GM23338 (cell line): Measurements from ENCODE around the gene ZFR2. TPM values are rescaled to one million over a fixed set of nuclear protein-coding genes. Genes with fewer than 3 reads are reported as not detected.

ENCODE experiments used
- ATAC-seq: fragments of 200-7000 bp; cut with Tn5 transposase; 3 replicates; pipeline ENCODE4 v1.9.1; 2020
- DNase-seq: peaks from one replicate; pipeline ENCODE4 v3.0.0-alpha.2; 2015; ENCODE audit warnings: low spot score
- H2AFZ ChIP-seq: fragments of 200-600 bp; sonication (generic); 2 replicates; pipeline ENCODE4 v1.8.0; 2016; ENCODE audit warnings: antibody characterized with exemption, mild to moderate bottlenecking, moderate library complexity
- H3F3A ChIP-seq: fragments of 200-600 bp; sonication (generic); replicated peaks from 2 replicates; pipeline ENCODE4 v1.8.0; 2017; ENCODE audit warnings: antibody characterized with exemption, mixed run types, low read depth
- H3K27ac ChIP-seq: fragments of 200-600 bp; sonication (generic); 2 replicates; pipeline ENCODE4 v1.6.1; 2016; ENCODE audit warnings: low read depth
- H3K27me3 ChIP-seq: fragments of 200-600 bp; sonication (generic); 2 replicates; pipeline ENCODE4 v1.8.0; 2016; ENCODE audit warnings: mild to moderate bottlenecking, mixed run types, moderate library complexity; ENCODE audit not compliant: insufficient read depth
- H3K36me3 ChIP-seq: fragments of 200-600 bp; sonication (generic); 2 replicates; pipeline ENCODE4 v1.8.0; 2016; ENCODE audit warnings: mild to moderate bottlenecking; ENCODE audit not compliant: insufficient read depth
- H3K4me1 ChIP-seq: fragments of 200-600 bp; sonication (generic); 2 replicates; pipeline ENCODE4 v1.8.0; 2016; ENCODE audit warnings: mild to moderate bottlenecking, moderate library complexity; ENCODE audit not compliant: insufficient read depth
- H3K4me2 ChIP-seq: fragments of 200-600 bp; sonication (generic); 2 replicates; pipeline ENCODE4 v1.7.1; 2017; ENCODE audit warnings: mixed run types
- H3K4me3 ChIP-seq: fragments of 200-600 bp; sonication (generic); 2 replicates; pipeline ENCODE4 v1.6.1; 2016; ENCODE audit warnings: mixed run types
- H3K79me2 ChIP-seq: fragments of 200-600 bp; sonication (generic); replicated peaks from 2 replicates; pipeline ENCODE4 v1.8.0; 2017; ENCODE audit warnings: mild to moderate bottlenecking; ENCODE audit not compliant: insufficient read depth
- H3K9me2 ChIP-seq: fragments of 200-600 bp; sonication (generic); 2 replicates; pipeline ENCODE4 v1.8.0; 2017; ENCODE audit not compliant: insufficient read depth
- H4K20me1 ChIP-seq: fragments of 200-600 bp; sonication (generic); replicated peaks from 2 replicates; pipeline ENCODE4 v1.8.0; 2017; ENCODE audit warnings: mild to moderate bottlenecking; ENCODE audit not compliant: insufficient read depth
- H3K27ac Mint-ChIP-seq: 2 replicates; pipeline ENCODE4 v1.8.0; 2020; ENCODE audit warnings: inconsistent platforms, mild to moderate bottlenecking, moderate library complexity, mixed read lengths
- H3K27me3 Mint-ChIP-seq: 3 replicates; pipeline ENCODE4 v1.8.0; 2022; ENCODE audit warnings: low read depth, mild to moderate bottlenecking, moderate library complexity, mixed read lengths, inconsistent platforms; ENCODE audit not compliant: insufficient read depth, poor library complexity
- H3K36me3 Mint-ChIP-seq: 3 replicates; pipeline ENCODE4 v1.8.0; 2021; ENCODE audit warnings: low read depth, mild to moderate bottlenecking, inconsistent platforms, moderate library complexity, mixed read lengths
- H3K4me1 Mint-ChIP-seq: 3 replicates; pipeline ENCODE4 v1.8.0; 2020; ENCODE audit warnings: mild to moderate bottlenecking, inconsistent platforms, mixed read lengths
- H3K4me3 Mint-ChIP-seq: 3 replicates; pipeline ENCODE4 v1.8.0; 2021; ENCODE audit warnings: moderate library complexity, mild to moderate bottlenecking, inconsistent platforms, mixed read lengths
- H3K9me3 Mint-ChIP-seq: 3 replicates; pipeline ENCODE4 v1.8.0; 2020; ENCODE audit warnings: moderate library complexity, mild to moderate bottlenecking, inconsistent platforms, mixed read lengths
- EZH2 ChIP-seq: fragments of 200-600 bp; sonication (generic); IDR thresholded peaks from one replicate; pipeline ENCODE4 v1.8.0; 2017; ENCODE audit warnings: antibody characterized with exemption, mild to moderate bottlenecking, low read depth; ENCODE audit not compliant: unreplicated experiment
- EZH2phosphoT487 ChIP-seq: fragments of 200-600 bp; sonication (generic); IDR thresholded peaks from one replicate; pipeline ENCODE4 v1.8.1; 2018; ENCODE audit warnings: antibody characterized with exemption; ENCODE audit not compliant: unreplicated experiment
- JUNB ChIP-seq: IDR thresholded peaks from one replicate; pipeline ENCODE4 v1.6.1; 2016; ENCODE audit warnings: antibody characterized with exemption; ENCODE audit not compliant: unreplicated experiment
- NANOG ChIP-seq: IDR thresholded peaks from 2 replicates; pipeline ENCODE4 v1.6.1; 2016; ENCODE audit warnings: antibody characterized with exemption, borderline replicate concordance
- POLR2AphosphoS5 ChIP-seq: IDR thresholded peaks from 2 replicates; pipeline ENCODE4 v1.6.1; 2016; ENCODE audit warnings: antibody characterized with exemption, low read depth
- STAT1 ChIP-seq: IDR thresholded peaks from one replicate; pipeline ENCODE4 v1.6.1; 2016; ENCODE audit warnings: antibody characterized with exemption; ENCODE audit not compliant: unreplicated experiment
- ZNF114 ChIP-seq: fragments of 250-450 bp; sonication (Bioruptor Pico); IDR thresholded peaks from 2 replicates; pipeline ENCODE4 v1.5.0; 2020; ENCODE audit warnings: mild to moderate bottlenecking, moderate library complexity
- ZNF331 ChIP-seq: fragments of 250-450 bp; sonication (Bioruptor Pico); IDR thresholded peaks from 2 replicates; pipeline ENCODE4 v1.5.0; 2020; ENCODE audit warnings: low read depth, mild to moderate bottlenecking, moderate library complexity
- polyA plus RNA-seq: library from polyadenylated mRNA; unstranded; fragments of >200 nt; fragmentation: Nextera tagmentation; extraction: Ambion mirVana; gene quantifications from 2 replicates; pipeline ENCODE4 v1.2.1, GENCODE V29; 2016
- total RNA-seq: library from RNA; depleted of rRNA; stranded (reverse); fragments of >200 nt; shearing (Covaris generic); gene quantifications from 2 replicates; pipeline ENCODE4 v1.2.3, GENCODE V29; 2014
- TF ChIP-seq, protein P1 (sequence below), 2 experiments: fragments of 200-600 bp in 1 of 2; sonication (generic) in 1 of 2; conservative IDR thresholded peaks; 2 replicates each; pipeline versions ENCODE4 v1.5.1 to v1.6.1; 2016 to 2017; ENCODE audit warnings: antibody characterized with exemption in 2 of 2, low read depth in 2 of 2, mild to moderate bottlenecking in 2 of 2, moderate library complexity in 1 of 2
- TF ChIP-seq, protein P2 (sequence below): IDR thresholded peaks from 2 replicates; pipeline ENCODE4 v1.6.1; 2016; ENCODE audit warnings: antibody characterized with exemption
- TF ChIP-seq, protein P3 (sequence below): IDR thresholded peaks from one replicate; pipeline ENCODE4 v1.6.1; 2018; ENCODE audit warnings: antibody characterized with exemption; ENCODE audit not compliant: unreplicated experiment

ZFR2 gene
- total and polyA plus RNA-seq, 2 experiments from 2014 or later = 15.8 to 31.3 TPM

DNA sequence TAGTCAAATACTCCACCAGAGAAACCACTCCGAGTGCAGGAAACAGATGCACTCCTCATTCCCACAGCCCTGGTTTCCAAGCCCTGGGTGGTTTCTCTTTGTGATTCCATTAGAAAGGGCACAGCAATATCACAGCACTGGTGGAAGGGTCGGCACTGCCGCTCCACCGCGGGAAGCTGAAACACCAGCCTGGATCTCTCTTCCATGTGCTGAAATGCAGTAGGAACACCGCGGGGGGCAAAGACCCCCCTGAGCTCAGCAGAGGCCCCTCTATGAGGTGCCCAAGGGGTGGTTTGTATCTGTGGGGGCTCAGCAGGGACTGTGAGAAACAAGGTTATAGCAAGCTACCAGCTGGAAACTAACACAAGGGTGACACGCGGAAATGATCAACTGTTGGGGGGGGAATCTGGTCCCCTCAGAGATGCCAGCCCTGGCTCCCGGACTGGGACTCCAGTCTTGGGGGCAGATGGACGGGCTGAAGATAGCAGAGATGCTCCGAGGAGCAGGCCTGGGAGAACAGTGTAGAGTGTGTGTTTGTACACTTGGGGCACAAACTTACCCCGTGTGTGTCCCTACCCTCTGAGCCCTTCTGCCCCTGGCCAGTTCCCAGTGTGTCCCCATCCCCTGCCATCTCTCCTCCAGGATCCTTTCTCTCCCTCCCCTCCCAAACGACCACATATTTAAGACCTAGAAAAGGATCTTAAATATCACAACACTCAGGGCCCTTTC lies 1.8 kb downstream of the ZFR2 start (continued):
- TF ChIP-seq, protein P1, sequence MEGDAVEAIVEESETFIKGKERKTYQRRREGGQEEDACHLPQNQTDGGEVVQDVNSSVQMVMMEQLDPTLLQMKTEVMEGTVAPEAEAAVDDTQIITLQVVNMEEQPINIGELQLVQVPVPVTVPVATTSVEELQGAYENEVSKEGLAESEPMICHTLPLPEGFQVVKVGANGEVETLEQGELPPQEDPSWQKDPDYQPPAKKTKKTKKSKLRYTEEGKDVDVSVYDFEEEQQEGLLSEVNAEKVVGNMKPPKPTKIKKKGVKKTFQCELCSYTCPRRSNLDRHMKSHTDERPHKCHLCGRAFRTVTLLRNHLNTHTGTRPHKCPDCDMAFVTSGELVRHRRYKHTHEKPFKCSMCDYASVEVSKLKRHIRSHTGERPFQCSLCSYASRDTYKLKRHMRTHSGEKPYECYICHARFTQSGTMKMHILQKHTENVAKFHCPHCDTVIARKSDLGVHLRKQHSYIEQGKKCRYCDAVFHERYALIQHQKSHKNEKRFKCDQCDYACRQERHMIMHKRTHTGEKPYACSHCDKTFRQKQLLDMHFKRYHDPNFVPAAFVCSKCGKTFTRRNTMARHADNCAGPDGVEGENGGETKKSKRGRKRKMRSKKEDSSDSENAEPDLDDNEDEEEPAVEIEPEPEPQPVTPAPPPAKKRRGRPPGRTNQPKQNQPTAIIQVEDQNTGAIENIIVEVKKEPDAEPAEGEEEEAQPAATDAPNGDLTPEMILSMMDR (conservative IDR thresholded peaks at IDR 0.05; ENCODE audit: low read depth in 2 of 2) = no peak
- TF ChIP-seq, protein P2, sequence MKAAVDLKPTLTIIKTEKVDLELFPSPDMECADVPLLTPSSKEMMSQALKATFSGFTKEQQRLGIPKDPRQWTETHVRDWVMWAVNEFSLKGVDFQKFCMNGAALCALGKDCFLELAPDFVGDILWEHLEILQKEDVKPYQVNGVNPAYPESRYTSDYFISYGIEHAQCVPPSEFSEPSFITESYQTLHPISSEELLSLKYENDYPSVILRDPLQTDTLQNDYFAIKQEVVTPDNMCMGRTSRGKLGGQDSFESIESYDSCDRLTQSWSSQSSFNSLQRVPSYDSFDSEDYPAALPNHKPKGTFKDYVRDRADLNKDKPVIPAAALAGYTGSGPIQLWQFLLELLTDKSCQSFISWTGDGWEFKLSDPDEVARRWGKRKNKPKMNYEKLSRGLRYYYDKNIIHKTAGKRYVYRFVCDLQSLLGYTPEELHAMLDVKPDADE = no peak
- TF ChIP-seq, protein P3, sequence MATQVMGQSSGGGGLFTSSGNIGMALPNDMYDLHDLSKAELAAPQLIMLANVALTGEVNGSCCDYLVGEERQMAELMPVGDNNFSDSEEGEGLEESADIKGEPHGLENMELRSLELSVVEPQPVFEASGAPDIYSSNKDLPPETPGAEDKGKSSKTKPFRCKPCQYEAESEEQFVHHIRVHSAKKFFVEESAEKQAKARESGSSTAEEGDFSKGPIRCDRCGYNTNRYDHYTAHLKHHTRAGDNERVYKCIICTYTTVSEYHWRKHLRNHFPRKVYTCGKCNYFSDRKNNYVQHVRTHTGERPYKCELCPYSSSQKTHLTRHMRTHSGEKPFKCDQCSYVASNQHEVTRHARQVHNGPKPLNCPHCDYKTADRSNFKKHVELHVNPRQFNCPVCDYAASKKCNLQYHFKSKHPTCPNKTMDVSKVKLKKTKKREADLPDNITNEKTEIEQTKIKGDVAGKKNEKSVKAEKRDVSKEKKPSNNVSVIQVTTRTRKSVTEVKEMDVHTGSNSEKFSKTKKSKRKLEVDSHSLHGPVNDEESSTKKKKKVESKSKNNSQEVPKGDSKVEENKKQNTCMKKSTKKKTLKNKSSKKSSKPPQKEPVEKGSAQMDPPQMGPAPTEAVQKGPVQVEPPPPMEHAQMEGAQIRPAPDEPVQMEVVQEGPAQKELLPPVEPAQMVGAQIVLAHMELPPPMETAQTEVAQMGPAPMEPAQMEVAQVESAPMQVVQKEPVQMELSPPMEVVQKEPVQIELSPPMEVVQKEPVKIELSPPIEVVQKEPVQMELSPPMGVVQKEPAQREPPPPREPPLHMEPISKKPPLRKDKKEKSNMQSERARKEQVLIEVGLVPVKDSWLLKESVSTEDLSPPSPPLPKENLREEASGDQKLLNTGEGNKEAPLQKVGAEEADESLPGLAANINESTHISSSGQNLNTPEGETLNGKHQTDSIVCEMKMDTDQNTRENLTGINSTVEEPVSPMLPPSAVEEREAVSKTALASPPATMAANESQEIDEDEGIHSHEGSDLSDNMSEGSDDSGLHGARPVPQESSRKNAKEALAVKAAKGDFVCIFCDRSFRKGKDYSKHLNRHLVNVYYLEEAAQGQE = no peak
- TF ChIP-seq NANOG (no peak), JUNB (no peak), ZNF331 (CRISPR knock-in tag) (no peak), EZH2phosphoT487 (no peak), EZH2 (no peak), POLR2AphosphoS5 (no peak), STAT1 (no peak)

DNA sequence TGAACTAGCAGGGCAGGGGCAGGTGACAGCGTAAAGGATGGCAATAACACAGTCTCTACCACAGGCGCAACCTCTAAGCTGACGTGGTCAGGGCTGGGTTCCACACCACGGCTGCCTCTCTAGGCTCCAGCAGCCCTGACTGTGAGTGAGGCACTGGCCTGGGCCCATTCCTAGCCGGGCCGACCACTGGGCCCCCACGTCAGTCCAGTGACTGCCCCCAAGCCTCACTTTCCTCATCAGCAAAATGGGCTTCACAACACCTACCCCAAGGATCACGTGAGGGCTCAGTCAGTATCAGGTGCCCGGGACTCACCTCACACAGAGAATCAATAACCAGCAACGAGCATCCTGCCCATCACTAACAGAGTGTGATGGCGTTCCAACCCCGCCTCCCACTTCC lies 5.2 kb downstream of the ZFR2 start:
- no peaks in the 10 kb centered on the region for H3K9me2 ChIP-seq
- H3K4me1 Mint-ChIP-seq = peaks cover 15% of the 10 kb centered on the region
- peaks cover 10% of the 10 kb centered on the region for H3K4me1 ChIP-seq
- no peaks in the 10 kb centered on the region for H3K27me3 ChIP-seq
- H3K9me3 Mint-ChIP-seq = peaks cover 3% of the 10 kb centered on the region; the same call in 1 of the 3 replicates
- no peaks in the 10 kb centered on the region for H3K36me3 ChIP-seq
- peaks cover 4% of the 10 kb centered on the region; the same call in 1 of the 3 replicates for H3K36me3 Mint-ChIP-seq
- no peak for ATAC-seq
- H3K27ac Mint-ChIP-seq = no peak overlapping the region
- H2AFZ ChIP-seq = no peak overlapping the region
- H3K4me2 ChIP-seq = no peak overlapping the region
- TF ChIP-seq, protein P3 = no peak
- no peak for TF ChIP-seq NANOG
- TF ChIP-seq, protein P2 = no peak
- no peak for TF ChIP-seq POLR2AphosphoS5
- no peak for TF ChIP-seq STAT1
- no peak for TF ChIP-seq EZH2
- no peak for TF ChIP-seq ZNF114 (CRISPR knock-in tag)
- no peak overlapping the region for H3K27ac ChIP-seq
- H3K4me3 Mint-ChIP-seq = no peak overlapping the region
- DNase-seq = no peak
- H3K27me3 Mint-ChIP-seq = peaks cover 12% of the 10 kb centered on the region
- H4K20me1 ChIP-seq = peaks cover 3% of the 10 kb centered on the region; the same call in 1 of the 2 replicates
- no peaks in the 10 kb centered on the region for H3F3A ChIP-seq
- H3K79me2 ChIP-seq = peaks cover 41% of the 10 kb centered on the region
- H3K4me3 ChIP-seq = no peak overlapping the region
